ENCODE data around the gene EXOC6B. TPM values are rescaled to one million over a fixed set of nuclear protein-coding genes. Genes with fewer than 3 reads are reported as not detected.

EXOC6B gene
- total RNA-seq, 1 experiment from 2014 or later, result 33.7 TPM

DNA sequence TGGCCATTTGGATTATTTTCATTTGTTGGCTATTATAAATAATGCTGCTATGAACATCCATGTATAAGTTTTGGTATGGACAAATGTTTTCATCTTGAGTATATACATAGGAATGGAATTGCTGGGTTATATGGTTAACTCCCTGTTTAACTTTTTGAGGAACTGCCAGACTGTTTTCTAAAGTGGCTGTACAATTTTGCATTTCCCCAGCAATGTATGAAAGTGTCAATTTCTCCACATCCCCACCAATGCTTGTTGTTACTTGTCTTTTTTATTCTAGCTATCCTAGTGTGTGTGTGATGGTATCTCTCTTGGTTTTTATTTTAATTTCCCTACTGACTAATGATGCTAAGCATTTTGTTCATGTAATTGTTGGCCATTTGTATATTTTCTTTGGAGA, 587.5 kb downstream of the EXOC6B start:
- H3K4me3 Mint-ChIP-seq, result no peak overlapping the region

DNA sequence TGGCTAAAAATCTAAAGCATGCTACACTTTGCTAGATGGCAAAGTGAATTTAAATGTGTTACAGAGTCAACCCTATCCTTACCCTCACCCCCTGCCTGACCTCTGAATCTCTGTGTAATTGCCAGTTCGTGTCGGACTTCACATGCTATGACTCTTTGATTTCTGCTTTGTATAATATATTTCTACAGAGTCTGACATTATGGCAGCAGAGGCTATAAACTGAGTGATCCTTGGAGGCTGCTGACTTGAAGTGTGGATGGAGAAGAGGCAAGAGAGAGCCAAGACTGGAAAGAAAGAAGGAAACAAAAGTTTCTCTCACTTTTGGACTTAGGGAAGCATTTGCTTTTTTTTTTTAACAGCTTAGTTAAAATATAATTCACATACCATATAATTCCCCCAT, 588.3 kb downstream of the EXOC6B start:
- ChIA-PET CTCF (no interaction called here), POLR2A (no interaction called here)
- no peak for DNase-seq (ENCODE audit: low spot score)
- H3K36me3 Mint-ChIP-seq, result no peaks in the 10 kb centered on the region
- ATAC-seq, result no peak
- H3K27me3 Mint-ChIP-seq (ENCODE audit: low read depth), result no peaks in the 10 kb centered on the region
- H3K4me3 Mint-ChIP-seq, result no peak overlapping the region
- H3K27ac Mint-ChIP-seq, result no peak overlapping the region
- peaks cover 17% of the 10 kb centered on the region for H3K4me1 Mint-ChIP-seq
- 0 out of 2 replicates have a peak, but pooled peaks cover 3% of the 10 kb centered on the region for H3K9me3 Mint-ChIP-seq
- TF ChIP-seq TEAD1 (CRISPR knock-in tag; IDR thresholded peaks at IDR 0.05) (no peak), NR3C1 (CRISPR knock-in tag; conservative IDR thresholded peaks at IDR 0.05; ENCODE audit: low read depth) (no peak), ATF1 (CRISPR knock-in tag; IDR thresholded peaks at IDR 0.05) (no peak), OVOL2 (CRISPR knock-in tag; IDR thresholded peaks at IDR 0.05; ENCODE audit: borderline replicate concordance) (no peak), PRRX2 (CRISPR knock-in tag; IDR thresholded peaks at IDR 0.05) (no peak), NR1H2 (CRISPR knock-in tag; IDR thresholded peaks at IDR 0.05) (no peak), TEAD4 (CRISPR knock-in tag; IDR thresholded peaks at IDR 0.05) (no peak), KAT7 (CRISPR knock-in tag; IDR thresholded peaks at IDR 0.05; ENCODE audit: borderline replicate concordance) (no peak), ZBTB21 (CRISPR knock-in tag; IDR thresholded peaks at IDR 0.05; ENCODE audit: borderline replicate concordance) (no peak), SMAD3 (CRISPR knock-in tag; IDR thresholded peaks at IDR 0.05; ENCODE audit: borderline replicate concordance) (no peak), SMAD4 (CRISPR knock-in tag; IDR thresholded peaks at IDR 0.05) (no peak), CREB1 (CRISPR knock-in tag; IDR thresholded peaks at IDR 0.05) (no peak)
- TF ChIP-seq, protein P1, sequence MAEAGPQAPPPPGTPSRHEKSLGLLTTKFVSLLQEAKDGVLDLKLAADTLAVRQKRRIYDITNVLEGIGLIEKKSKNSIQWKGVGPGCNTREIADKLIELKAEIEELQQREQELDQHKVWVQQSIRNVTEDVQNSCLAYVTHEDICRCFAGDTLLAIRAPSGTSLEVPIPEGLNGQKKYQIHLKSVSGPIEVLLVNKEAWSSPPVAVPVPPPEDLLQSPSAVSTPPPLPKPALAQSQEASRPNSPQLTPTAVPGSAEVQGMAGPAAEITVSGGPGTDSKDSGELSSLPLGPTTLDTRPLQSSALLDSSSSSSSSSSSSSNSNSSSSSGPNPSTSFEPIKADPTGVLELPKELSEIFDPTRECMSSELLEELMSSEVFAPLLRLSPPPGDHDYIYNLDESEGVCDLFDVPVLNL (CRISPR knock-in tag; IDR thresholded peaks at IDR 0.05; ENCODE audit: borderline replicate concordance, low read depth), result no peak
- TF ChIP-seq, protein P2, sequence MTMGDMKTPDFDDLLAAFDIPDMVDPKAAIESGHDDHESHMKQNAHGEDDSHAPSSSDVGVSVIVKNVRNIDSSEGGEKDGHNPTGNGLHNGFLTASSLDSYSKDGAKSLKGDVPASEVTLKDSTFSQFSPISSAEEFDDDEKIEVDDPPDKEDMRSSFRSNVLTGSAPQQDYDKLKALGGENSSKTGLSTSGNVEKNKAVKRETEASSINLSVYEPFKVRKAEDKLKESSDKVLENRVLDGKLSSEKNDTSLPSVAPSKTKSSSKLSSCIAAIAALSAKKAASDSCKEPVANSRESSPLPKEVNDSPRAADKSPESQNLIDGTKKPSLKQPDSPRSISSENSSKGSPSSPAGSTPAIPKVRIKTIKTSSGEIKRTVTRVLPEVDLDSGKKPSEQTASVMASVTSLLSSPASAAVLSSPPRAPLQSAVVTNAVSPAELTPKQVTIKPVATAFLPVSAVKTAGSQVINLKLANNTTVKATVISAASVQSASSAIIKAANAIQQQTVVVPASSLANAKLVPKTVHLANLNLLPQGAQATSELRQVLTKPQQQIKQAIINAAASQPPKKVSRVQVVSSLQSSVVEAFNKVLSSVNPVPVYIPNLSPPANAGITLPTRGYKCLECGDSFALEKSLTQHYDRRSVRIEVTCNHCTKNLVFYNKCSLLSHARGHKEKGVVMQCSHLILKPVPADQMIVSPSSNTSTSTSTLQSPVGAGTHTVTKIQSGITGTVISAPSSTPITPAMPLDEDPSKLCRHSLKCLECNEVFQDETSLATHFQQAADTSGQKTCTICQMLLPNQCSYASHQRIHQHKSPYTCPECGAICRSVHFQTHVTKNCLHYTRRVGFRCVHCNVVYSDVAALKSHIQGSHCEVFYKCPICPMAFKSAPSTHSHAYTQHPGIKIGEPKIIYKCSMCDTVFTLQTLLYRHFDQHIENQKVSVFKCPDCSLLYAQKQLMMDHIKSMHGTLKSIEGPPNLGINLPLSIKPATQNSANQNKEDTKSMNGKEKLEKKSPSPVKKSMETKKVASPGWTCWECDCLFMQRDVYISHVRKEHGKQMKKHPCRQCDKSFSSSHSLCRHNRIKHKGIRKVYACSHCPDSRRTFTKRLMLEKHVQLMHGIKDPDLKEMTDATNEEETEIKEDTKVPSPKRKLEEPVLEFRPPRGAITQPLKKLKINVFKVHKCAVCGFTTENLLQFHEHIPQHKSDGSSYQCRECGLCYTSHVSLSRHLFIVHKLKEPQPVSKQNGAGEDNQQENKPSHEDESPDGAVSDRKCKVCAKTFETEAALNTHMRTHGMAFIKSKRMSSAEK (CRISPR knock-in tag; IDR thresholded peaks at IDR 0.05; ENCODE audit: borderline replicate concordance), result no peak
- TF ChIP-seq, protein P3, sequence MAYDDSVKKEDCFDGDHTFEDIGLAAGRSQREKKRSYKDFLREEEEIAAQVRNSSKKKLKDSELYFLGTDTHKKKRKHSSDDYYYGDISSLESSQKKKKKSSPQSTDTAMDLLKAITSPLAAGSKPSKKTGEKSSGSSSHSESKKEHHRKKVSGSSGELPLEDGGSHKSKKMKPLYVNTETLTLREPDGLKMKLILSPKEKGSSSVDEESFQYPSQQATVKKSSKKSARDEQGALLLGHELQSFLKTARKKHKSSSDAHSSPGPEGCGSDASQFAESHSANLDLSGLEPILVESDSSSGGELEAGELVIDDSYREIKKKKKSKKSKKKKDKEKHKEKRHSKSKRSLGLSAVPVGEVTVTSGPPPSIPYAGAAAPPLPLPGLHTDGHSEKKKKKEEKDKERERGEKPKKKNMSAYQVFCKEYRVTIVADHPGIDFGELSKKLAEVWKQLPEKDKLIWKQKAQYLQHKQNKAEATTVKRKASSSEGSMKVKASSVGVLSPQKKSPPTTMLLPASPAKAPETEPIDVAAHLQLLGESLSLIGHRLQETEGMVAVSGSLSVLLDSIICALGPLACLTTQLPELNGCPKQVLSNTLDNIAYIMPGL (CRISPR knock-in tag; IDR thresholded peaks at IDR 0.05), result no peak
- TF ChIP-seq, protein P4, sequence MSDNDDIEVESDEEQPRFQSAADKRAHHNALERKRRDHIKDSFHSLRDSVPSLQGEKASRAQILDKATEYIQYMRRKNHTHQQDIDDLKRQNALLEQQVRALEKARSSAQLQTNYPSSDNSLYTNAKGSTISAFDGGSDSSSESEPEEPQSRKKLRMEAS (CRISPR knock-in tag; IDR thresholded peaks at IDR 0.05), result no peak
- TF ChIP-seq, protein P5, sequence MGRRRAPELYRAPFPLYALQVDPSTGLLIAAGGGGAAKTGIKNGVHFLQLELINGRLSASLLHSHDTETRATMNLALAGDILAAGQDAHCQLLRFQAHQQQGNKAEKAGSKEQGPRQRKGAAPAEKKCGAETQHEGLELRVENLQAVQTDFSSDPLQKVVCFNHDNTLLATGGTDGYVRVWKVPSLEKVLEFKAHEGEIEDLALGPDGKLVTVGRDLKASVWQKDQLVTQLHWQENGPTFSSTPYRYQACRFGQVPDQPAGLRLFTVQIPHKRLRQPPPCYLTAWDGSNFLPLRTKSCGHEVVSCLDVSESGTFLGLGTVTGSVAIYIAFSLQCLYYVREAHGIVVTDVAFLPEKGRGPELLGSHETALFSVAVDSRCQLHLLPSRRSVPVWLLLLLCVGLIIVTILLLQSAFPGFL (CRISPR knock-in tag; IDR thresholded peaks at IDR 0.05; ENCODE audit: borderline replicate concordance), result no peak
- TF ChIP-seq, protein P6, sequence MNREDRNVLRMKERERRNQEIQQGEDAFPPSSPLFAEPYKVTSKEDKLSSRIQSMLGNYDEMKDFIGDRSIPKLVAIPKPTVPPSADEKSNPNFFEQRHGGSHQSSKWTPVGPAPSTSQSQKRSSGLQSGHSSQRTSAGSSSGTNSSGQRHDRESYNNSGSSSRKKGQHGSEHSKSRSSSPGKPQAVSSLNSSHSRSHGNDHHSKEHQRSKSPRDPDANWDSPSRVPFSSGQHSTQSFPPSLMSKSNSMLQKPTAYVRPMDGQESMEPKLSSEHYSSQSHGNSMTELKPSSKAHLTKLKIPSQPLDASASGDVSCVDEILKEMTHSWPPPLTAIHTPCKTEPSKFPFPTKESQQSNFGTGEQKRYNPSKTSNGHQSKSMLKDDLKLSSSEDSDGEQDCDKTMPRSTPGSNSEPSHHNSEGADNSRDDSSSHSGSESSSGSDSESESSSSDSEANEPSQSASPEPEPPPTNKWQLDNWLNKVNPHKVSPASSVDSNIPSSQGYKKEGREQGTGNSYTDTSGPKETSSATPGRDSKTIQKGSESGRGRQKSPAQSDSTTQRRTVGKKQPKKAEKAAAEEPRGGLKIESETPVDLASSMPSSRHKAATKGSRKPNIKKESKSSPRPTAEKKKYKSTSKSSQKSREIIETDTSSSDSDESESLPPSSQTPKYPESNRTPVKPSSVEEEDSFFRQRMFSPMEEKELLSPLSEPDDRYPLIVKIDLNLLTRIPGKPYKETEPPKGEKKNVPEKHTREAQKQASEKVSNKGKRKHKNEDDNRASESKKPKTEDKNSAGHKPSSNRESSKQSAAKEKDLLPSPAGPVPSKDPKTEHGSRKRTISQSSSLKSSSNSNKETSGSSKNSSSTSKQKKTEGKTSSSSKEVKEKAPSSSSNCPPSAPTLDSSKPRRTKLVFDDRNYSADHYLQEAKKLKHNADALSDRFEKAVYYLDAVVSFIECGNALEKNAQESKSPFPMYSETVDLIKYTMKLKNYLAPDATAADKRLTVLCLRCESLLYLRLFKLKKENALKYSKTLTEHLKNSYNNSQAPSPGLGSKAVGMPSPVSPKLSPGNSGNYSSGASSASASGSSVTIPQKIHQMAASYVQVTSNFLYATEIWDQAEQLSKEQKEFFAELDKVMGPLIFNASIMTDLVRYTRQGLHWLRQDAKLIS (CRISPR knock-in tag; IDR thresholded peaks at IDR 0.05; ENCODE audit: borderline replicate concordance), result no peak

More for the DNA sequence above, 587.5 kb downstream of the EXOC6B start:
- POLR2A ChIA-PET, result no interaction called here
- no peak for DNase-seq (ENCODE audit: low spot score)
- Mint-ChIP-seq H3K27me3 (ENCODE audit: low read depth) (no peaks in the 10 kb centered on the region), H3K36me3 (no peaks in the 10 kb centered on the region), H3K9me3 (0 out of 2 replicates have a peak, but pooled peaks cover 3% of the 10 kb centered on the region), H3K4me1 (peaks cover 13% of the 10 kb centered on the region), H3K27ac (no peak overlapping the region)
- no peak for ATAC-seq
- TF ChIP-seq, protein P7, sequence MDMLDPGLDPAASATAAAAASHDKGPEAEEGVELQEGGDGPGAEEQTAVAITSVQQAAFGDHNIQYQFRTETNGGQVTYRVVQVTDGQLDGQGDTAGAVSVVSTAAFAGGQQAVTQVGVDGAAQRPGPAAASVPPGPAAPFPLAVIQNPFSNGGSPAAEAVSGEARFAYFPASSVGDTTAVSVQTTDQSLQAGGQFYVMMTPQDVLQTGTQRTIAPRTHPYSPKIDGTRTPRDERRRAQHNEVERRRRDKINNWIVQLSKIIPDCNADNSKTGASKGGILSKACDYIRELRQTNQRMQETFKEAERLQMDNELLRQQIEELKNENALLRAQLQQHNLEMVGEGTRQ (CRISPR knock-in tag; IDR thresholded peaks at IDR 0.05), result no peak
- no peak for TF ChIP-seq ZNF423 (CRISPR knock-in tag; IDR thresholded peaks at IDR 0.05)
- TF ChIP-seq PRRX2 (CRISPR knock-in tag; IDR thresholded peaks at IDR 0.05), result no peak
- TF ChIP-seq ZNF263 (CRISPR knock-in tag; IDR thresholded peaks at IDR 0.05; ENCODE audit: low read depth), result no peak
- TF ChIP-seq, protein P8, sequence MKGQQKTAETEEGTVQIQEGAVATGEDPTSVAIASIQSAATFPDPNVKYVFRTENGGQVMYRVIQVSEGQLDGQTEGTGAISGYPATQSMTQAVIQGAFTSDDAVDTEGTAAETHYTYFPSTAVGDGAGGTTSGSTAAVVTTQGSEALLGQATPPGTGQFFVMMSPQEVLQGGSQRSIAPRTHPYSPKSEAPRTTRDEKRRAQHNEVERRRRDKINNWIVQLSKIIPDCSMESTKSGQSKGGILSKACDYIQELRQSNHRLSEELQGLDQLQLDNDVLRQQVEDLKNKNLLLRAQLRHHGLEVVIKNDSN (CRISPR knock-in tag; IDR thresholded peaks at IDR 0.05), result no peak
- no peak for TF ChIP-seq ELF4 (CRISPR knock-in tag; IDR thresholded peaks at IDR 0.05; ENCODE audit: low read depth)
- CTCF ChIA-PET, result interaction anchor here (1.4 kb wide), 1 partner anchor 88 kb away, joined by 3 read pairs; no protein-coding TSS in a partner anchor
